GM08714 (cell line): ENCODE data around the gene PADI1.

Experiments
- H3K4me3 ChIP-seq: fragments of 200-500 bp; sonication (Bioruptor generic); 2 replicates; pipeline ENCODE4 v1.5.1; 2014; ENCODE audit warnings: mild to moderate bottlenecking, low read length, inconsistent platforms
- ZNF274 ChIP-seq: IDR thresholded peaks from 2 replicates; pipeline ENCODE4 v1.6.1; 2012; ENCODE audit warnings: mild to moderate bottlenecking, low read depth, low read length

PADI1 gene

GRCh38 chr1:17265950-17266349 is 61.0 kb downstream of the PADI1 start:
- H3K4me3 ChIP-seq = no peak overlapping the region
- TF ChIP-seq ZNF274 = no peak

GRCh38 chr1:17270891-17271765 is 66.2 kb downstream of the PADI1 start:
- H3K4me3 ChIP-seq = no peak overlapping the region
- no peak for TF ChIP-seq ZNF274

- no peak overlapping the region for H3K4me3 ChIP-seq
- no peak for TF ChIP-seq ZNF274
Observed at GRCh38 chr1:17272066-17272465, 67.1 kb downstream of the PADI1 start.

GRCh38 chr1:17272646-17273045 is 67.7 kb downstream of the PADI1 start:
- TF ChIP-seq ZNF274 = no peak
- no peak overlapping the region for H3K4me3 ChIP-seq

- no peak overlapping the region for H3K4me3 ChIP-seq
- TF ChIP-seq ZNF274 = no peak
Observed at GRCh38 chr1:17273096-17273495, 68.2 kb downstream of the PADI1 start.

- TF ChIP-seq ZNF274 = no peak
- no peak overlapping the region for H3K4me3 ChIP-seq
Observed at GRCh38 chr1:17274186-17275170, 69.5 kb downstream of the PADI1 start.

GRCh38 chr1:17276568-17276967 is 71.6 kb downstream of the PADI1 start:
- H3K4me3 ChIP-seq = no peak overlapping the region
- no peak for TF ChIP-seq ZNF274

GRCh38 chr1:17277511-17278159 is 72.7 kb downstream of the PADI1 start:
- H3K4me3 ChIP-seq = no peak overlapping the region
- no peak for TF ChIP-seq ZNF274

GRCh38 chr1:17278996-17279830 is 74.3 kb downstream of the PADI1 start:
- H3K4me3 ChIP-seq = no peak overlapping the region
- no peak for TF ChIP-seq ZNF274

GRCh38 chr1:17280436-17280835 is 75.5 kb downstream of the PADI1 start:
- no peak for TF ChIP-seq ZNF274
- no peak overlapping the region for H3K4me3 ChIP-seq

GRCh38 chr1:17280894-17281293 is 76.0 kb downstream of the PADI1 start:
- no peak for TF ChIP-seq ZNF274
- H3K4me3 ChIP-seq = no peak overlapping the region

- TF ChIP-seq ZNF274 = no peak
- H3K4me3 ChIP-seq = no peak overlapping the region
Observed at GRCh38 chr1:17281775-17282181, 76.8 kb downstream of the PADI1 start.

GRCh38 chr1:17282836-17283235 is 77.9 kb downstream of the PADI1 start:
- TF ChIP-seq ZNF274 = no peak
- no peak overlapping the region for H3K4me3 ChIP-seq
